Lower leg skin (tissue), 4 donors: ENCODE measurements around the gene MFSD2A. TPM values are rescaled to one million over a fixed set of nuclear protein-coding genes. Genes with fewer than 3 reads are reported as not detected.
"Not testable (repeated sequence)": the region's sequence is repeated elsewhere in the genome, so short reads cannot be mapped to it uniquely, and the experiment has no call there.

ENCODE experiments used
- DNase-seq, 2 donors: peaks; one replicate each; pipeline ENCODE4 v3.0.0-alpha.2; 2019; ENCODE audit warnings: low spot score in 2 of 2
- H3K4me3 ChIP-seq: fragments of 200-600 bp; sonication (generic); 2 replicates; pipeline ENCODE4 v1.5.1; 2017; ENCODE audit warnings: mild to moderate bottlenecking, low read depth; ENCODE audit not compliant: poor library complexity, severe bottlenecking
- CTCF ChIP-seq, 3 donors: fragments of 450-650 bp; IDR thresholded peaks; one replicate each; pipeline ENCODE4 v1.5.1; 2016; ENCODE audit warnings: antibody characterized with exemption in 3 of 3, mild to moderate bottlenecking in 3 of 3, moderate library complexity in 2 of 3
- POLR2A ChIP-seq, 2 donors: fragments of 450-650 bp; IDR thresholded peaks; one replicate each; pipeline ENCODE4 v1.6.1; 2016 to 2017; ENCODE audit warnings: antibody characterized with exemption in 2 of 2, mild to moderate bottlenecking in 1 of 2, moderate library complexity in 1 of 2
- WGBS, 2 donors: methylation state at CpG; one replicate each; pipeline ENCODE4 v1.1.5; 2018; 5-methylcytosine and 5-hydroxymethylcytosine counted together
- intact Hi-C: fragments of 100-400 bp; cut with DNase I; formaldehyde crosslinking; loops from one replicate; pipeline ENCODE4 v1.15.0; 2023; ENCODE audit warnings: low total_unique reads
- total RNA-seq, 4 donors: library from RNA; depleted of rRNA; stranded (reverse); fragments of >200 nt; gene quantifications; one replicate each; pipeline ENCODE4 v1.1.0, GENCODE V29; 2016

The MFSD2A gene
- total RNA-seq, 4 donors from 2014 or later: 103 to 209 (median 131) TPM

- no peak for DNase-seq
- intact Hi-C loops: no loop called here
- WGBS, 2 donors: 67 to 72% methylated on average over 12 of the region's 12 CpGs
- TF ChIP-seq CTCF (IDR thresholded peaks at IDR 0.05) (no peak), POLR2A (IDR thresholded peaks at IDR 0.05) (no peak)
- no peak overlapping the region for H3K4me3 ChIP-seq
Observed at GRCh38 chr1:39959651-39960333, 4.8 kb downstream of the MFSD2A start.

GRCh38 chr1:39960431-39960958 lies 5.5 kb downstream of the MFSD2A start:
- H3K4me3 ChIP-seq: no peak overlapping the region
- peak; percentile 60 to 91 for DNase-seq
- intact Hi-C loops: no loop called here
- TF ChIP-seq CTCF (IDR thresholded peaks at IDR 0.05) (no peak), POLR2A (IDR thresholded peaks at IDR 0.05) (no peak)
- WGBS, 2 donors: 38 to 42% methylated on average over 7 to 9 of the region's 13 CpGs

- no peak for TF ChIP-seq POLR2A (IDR thresholded peaks at IDR 0.05)
- TF ChIP-seq CTCF (IDR thresholded peaks at IDR 0.05): no peak
- no peak overlapping the region for H3K4me3 ChIP-seq
- DNase-seq: no peak
- 93 to 97% methylated on average over 17 of the region's 17 CpGs for WGBS, 2 donors
- intact Hi-C loops: no loop called here
Observed at GRCh38 chr1:39962450-39962825, 7.5 kb downstream of the MFSD2A start.

- H3K4me3 ChIP-seq, intact Hi-C loops, DNase-seq: not testable (repeated sequence)
- 87 to 95% methylated on average over 10 to 13 of the region's 13 CpGs for WGBS, 2 donors
Observed at GRCh38 chr1:39962964-39963363, 8.0 kb downstream of the MFSD2A start.

GRCh38 chr1:39964552-39964951 lies 9.6 kb downstream of the MFSD2A start:
- no peak for DNase-seq
- intact Hi-C loops: no loop called here
- 80 to 96% methylated on average over 4 of the region's 4 CpGs for WGBS, 2 donors
- H3K4me3 ChIP-seq: no peak overlapping the region
- TF ChIP-seq POLR2A (IDR thresholded peaks at IDR 0.05): no peak
- TF ChIP-seq CTCF (IDR thresholded peaks at IDR 0.05): no peak

GRCh38 chr1:39965044-39965443 lies 10.1 kb downstream of the MFSD2A start:
- WGBS, 2 donors: 82 to 87% methylated on average over 9 of the region's 9 CpGs
- TF ChIP-seq CTCF (IDR thresholded peaks at IDR 0.05) (no peak), POLR2A (IDR thresholded peaks at IDR 0.05) (no peak)
- no peak overlapping the region for H3K4me3 ChIP-seq
- intact Hi-C loops: no loop called here
- DNase-seq: no peak
